Endodermal cell (in vitro differentiated cells): ENCODE results near the gene RIPPLY3. TPM values are rescaled to one million over a fixed set of nuclear protein-coding genes. Genes with fewer than 3 reads are reported as not detected.

Experiments
- DNase-seq: peaks from one replicate; pipeline ENCODE4 v3.0.0-alpha.2; 2017
- H3K27ac ChIP-seq: 2 replicates; pipeline ENCODE4 v1.5.1; 2013; ENCODE audit warnings: mild to moderate bottlenecking, low read depth, low read length, moderate library complexity
- H3K27me3 ChIP-seq: 2 replicates; pipeline ENCODE4 v1.6.1; 2013; ENCODE audit warnings: mild to moderate bottlenecking, low read length, moderate library complexity; ENCODE audit not compliant: insufficient read depth, control insufficient read depth, poor library complexity, severe bottlenecking
- H3K36me3 ChIP-seq: 2 replicates; pipeline ENCODE4 v1.7.0; 2013; ENCODE audit warnings: mild to moderate bottlenecking, low read length, moderate library complexity; ENCODE audit not compliant: control insufficient read depth, insufficient read depth
- H3K4me1 ChIP-seq: one replicate; pipeline ENCODE4 v1.7.0; 2013; ENCODE audit warnings: low read length; ENCODE audit not compliant: control insufficient read depth, insufficient read depth
- H3K4me3 ChIP-seq: 2 replicates; pipeline ENCODE4 v1.5.1; 2013; ENCODE audit warnings: mild to moderate bottlenecking, low read length, moderate library complexity
- H3K9ac ChIP-seq: 2 replicates; pipeline ENCODE4 v1.6.1; 2013; ENCODE audit warnings: mild to moderate bottlenecking, low read length, moderate library complexity; ENCODE audit not compliant: poor library complexity, severe bottlenecking; ENCODE audit errors: extremely low read depth
- H3K9me3 ChIP-seq: 2 replicates; pipeline ENCODE4 v1.6.1; 2013; ENCODE audit warnings: mild to moderate bottlenecking, low read length, moderate library complexity; ENCODE audit not compliant: control insufficient read depth
- H3K27ac Mint-ChIP-seq: 2 replicates; pipeline ENCODE4 v1.8.0; 2020; ENCODE audit warnings: mixed read lengths
- H3K27me3 Mint-ChIP-seq: 2 replicates; pipeline ENCODE4 v1.8.0; 2021; ENCODE audit warnings: mild to moderate bottlenecking, mixed read lengths; ENCODE audit not compliant: insufficient read depth
- H3K36me3 Mint-ChIP-seq: 2 replicates; pipeline ENCODE4 v1.8.0; 2020; ENCODE audit warnings: low read depth, mixed read lengths
- H3K4me1 Mint-ChIP-seq: 2 replicates; pipeline ENCODE4 v1.8.0; 2020; ENCODE audit warnings: mixed read lengths
- H3K4me3 Mint-ChIP-seq: 2 replicates; pipeline ENCODE4 v1.8.0; 2020; ENCODE audit warnings: mild to moderate bottlenecking, moderate library complexity, mixed read lengths
- H3K9me3 Mint-ChIP-seq: 2 replicates; pipeline ENCODE4 v1.8.0; 2020; ENCODE audit warnings: mild to moderate bottlenecking, mixed read lengths
- WGBS, 2 experiments: methylation state at CpG; one replicate each; pipeline versions ENCODE4 v1.1.5 to v1.1.7; 2013; ENCODE audit warnings: missing lambda C conversion rate in 2 of 2, mixed read lengths in 1 of 2; ENCODE audit not compliant: insufficient coverage in 1 of 2, insufficient read length in 1 of 2; 5-methylcytosine and 5-hydroxymethylcytosine counted together
- total RNA-seq, 2 donors: library from RNA; stranded (reverse); fragmentation: NEBNext Ultra II Directional in 1 of 2; extraction: Animal tissue kit (Norgen Biotek cat#: 25700) in 1 of 2; gene quantifications; 2 replicates in 1 of 2; 3 replicates in 1 of 2; pipeline ENCODE4 v1.2.1, GENCODE V29; 2021
- TF ChIP-seq, protein P1 (sequence below): fragments of 200-600 bp; sonication (generic); conservative IDR thresholded peaks from 2 replicates; pipeline ENCODE4 v1.5.0; 2021; ENCODE audit warnings: antibody characterized with exemption, mild to moderate bottlenecking

Gene RIPPLY3
- total RNA-seq, 2 donors from 2014 or later = 15.6 to 28.0 TPM

DNA sequence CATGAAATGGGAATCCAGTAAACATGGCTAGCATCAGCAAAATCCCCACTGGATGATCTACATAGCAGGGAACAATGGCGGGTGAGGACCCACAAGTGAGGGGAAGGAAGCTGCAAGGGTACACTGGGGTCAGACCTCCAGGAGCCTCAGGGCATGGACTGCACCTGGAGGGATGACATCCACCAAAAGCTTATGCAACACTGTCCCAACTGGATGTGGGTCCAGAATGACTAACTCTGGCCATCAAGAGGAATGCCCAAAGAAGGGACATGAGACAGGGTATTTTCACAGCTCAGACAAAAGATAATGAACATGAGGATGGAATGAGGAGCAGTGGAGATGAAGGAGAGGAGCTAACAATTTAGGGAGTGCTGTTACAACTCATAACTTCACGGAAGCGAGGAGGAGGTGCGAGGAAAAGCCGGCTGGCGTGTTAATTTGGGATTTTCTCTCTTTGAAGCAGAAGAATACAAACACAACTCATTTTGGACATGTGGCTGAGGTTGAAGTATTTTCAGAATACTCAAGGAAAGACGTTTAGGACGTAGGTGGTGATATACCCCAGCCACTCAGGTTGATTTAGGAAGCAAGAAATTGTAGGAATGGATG lies 45.7 kb upstream of the RIPPLY3 start:
- no peak overlapping the region for H3K4me3 Mint-ChIP-seq
- no peaks in the 10 kb centered on the region for H3K27me3 ChIP-seq
- H3K36me3 Mint-ChIP-seq = peaks cover 26% of the 10 kb centered on the region
- H3K9me3 ChIP-seq = peaks cover 3% of the 10 kb centered on the region
- TF ChIP-seq, protein P1, sequence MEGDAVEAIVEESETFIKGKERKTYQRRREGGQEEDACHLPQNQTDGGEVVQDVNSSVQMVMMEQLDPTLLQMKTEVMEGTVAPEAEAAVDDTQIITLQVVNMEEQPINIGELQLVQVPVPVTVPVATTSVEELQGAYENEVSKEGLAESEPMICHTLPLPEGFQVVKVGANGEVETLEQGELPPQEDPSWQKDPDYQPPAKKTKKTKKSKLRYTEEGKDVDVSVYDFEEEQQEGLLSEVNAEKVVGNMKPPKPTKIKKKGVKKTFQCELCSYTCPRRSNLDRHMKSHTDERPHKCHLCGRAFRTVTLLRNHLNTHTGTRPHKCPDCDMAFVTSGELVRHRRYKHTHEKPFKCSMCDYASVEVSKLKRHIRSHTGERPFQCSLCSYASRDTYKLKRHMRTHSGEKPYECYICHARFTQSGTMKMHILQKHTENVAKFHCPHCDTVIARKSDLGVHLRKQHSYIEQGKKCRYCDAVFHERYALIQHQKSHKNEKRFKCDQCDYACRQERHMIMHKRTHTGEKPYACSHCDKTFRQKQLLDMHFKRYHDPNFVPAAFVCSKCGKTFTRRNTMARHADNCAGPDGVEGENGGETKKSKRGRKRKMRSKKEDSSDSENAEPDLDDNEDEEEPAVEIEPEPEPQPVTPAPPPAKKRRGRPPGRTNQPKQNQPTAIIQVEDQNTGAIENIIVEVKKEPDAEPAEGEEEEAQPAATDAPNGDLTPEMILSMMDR = no peak
- H3K4me3 ChIP-seq = no peak overlapping the region
- H3K9me3 Mint-ChIP-seq = no peaks in the 10 kb centered on the region
- no peak overlapping the region for H3K9ac ChIP-seq
- H3K27ac Mint-ChIP-seq = no peak overlapping the region
- H3K27ac ChIP-seq = no peak overlapping the region
- H3K4me1 Mint-ChIP-seq = peaks cover 19% of the 10 kb centered on the region
- no peak for DNase-seq
- H3K27me3 Mint-ChIP-seq = no peaks in the 10 kb centered on the region
- H3K4me1 ChIP-seq = no peaks in the 10 kb centered on the region
- H3K36me3 ChIP-seq = peaks cover 16% of the 10 kb centered on the region
- WGBS, 2 experiments = 95 to 96% methylated on average over 5 to 8 of the region's 8 CpGs

DNA sequence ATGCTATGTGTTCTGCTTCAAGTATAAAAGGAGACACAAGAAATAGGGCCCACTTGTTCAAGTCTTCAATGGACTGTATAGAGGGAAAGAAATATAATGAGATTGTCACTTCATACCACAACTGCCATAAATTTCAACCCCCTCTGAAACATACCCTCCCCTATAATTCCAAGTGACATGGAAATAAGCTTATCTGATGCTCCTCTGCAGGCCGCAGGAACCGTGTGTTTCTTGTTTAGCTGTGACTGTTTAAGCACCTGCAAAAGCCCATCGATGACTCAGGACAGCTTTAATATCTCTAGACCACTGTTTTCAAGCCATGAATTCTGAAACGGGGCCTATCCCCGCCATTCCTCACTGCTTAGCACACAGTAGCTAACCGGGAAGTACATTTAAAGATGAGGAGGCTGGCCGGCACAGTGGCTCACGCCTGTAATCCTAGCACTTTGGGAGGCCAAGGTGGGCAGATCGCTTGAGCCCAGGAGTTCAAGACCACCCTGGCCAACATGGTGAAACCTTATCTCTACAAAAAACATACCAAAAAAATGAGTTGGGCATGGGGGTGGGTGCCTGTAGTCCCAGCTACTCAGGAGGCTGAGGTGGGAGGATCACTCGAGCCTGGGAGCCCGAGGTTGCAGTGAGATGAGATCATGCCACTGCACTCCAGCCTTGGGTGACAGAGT lies 44.3 kb upstream of the RIPPLY3 start:
- H3K36me3 Mint-ChIP-seq = peaks cover 18% of the 10 kb centered on the region
- DNase-seq = no peak
- H3K4me3 Mint-ChIP-seq = no peak overlapping the region

DNA sequence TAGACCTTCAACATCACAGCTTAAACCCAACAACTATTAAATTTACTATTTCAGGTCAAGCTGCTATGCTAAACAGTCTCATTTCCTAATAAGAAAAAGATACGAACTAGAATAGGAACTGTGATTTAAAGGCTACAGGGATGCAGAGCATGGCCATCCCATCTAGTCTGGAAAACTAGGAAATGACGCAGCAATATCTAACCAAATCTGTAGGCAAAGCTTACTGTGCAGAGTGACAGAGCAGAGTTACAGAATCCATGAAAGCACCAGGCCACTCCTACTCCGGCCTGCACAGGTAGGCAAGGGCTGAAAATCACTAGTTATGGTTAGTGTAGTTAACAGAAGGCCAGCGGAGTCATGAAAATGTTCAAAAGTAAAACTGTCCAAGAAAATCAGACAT lies 42.1 kb upstream of the RIPPLY3 start:
- Histone ChIP-seq H3K27me3 (no peaks in the 10 kb centered on the region), H3K4me3 (no peak overlapping the region), H3K27ac (no peak overlapping the region), H3K9ac (no peak overlapping the region), H3K36me3 (peaks cover 13% of the 10 kb centered on the region), H3K9me3 (peaks cover 3% of the 10 kb centered on the region), H3K4me1 (no peaks in the 10 kb centered on the region)
- Mint-ChIP-seq H3K4me1 (peaks cover 19% of the 10 kb centered on the region), H3K9me3 (no peaks in the 10 kb centered on the region), H3K27me3 (no peaks in the 10 kb centered on the region), H3K27ac (no peak overlapping the region), H3K36me3 (peaks cover 14% of the 10 kb centered on the region), H3K4me3 (no peak overlapping the region)
- TF ChIP-seq, protein P1 = no peak
- WGBS, 2 experiments = 93 to 94% methylated on average over 3 to 4 of the region's 4 CpGs
- DNase-seq = no peak

More for the DNA sequence above, 44.3 kb upstream of the RIPPLY3 start:
- Histone ChIP-seq H3K9ac (no peak overlapping the region), H3K36me3 (peaks cover 16% of the 10 kb centered on the region), H3K9me3 (peaks cover 3% of the 10 kb centered on the region), H3K4me3 (no peak overlapping the region), H3K4me1 (no peaks in the 10 kb centered on the region), H3K27me3 (no peaks in the 10 kb centered on the region), H3K27ac (no peak overlapping the region)
- Mint-ChIP-seq H3K27ac (no peak overlapping the region), H3K27me3 (no peaks in the 10 kb centered on the region), H3K9me3 (no peaks in the 10 kb centered on the region), H3K4me1 (peaks cover 19% of the 10 kb centered on the region)
- WGBS, 2 experiments = 94 to 98% methylated on average over 7 to 11 of the region's 11 CpGs
- TF ChIP-seq, protein P1 = no peak
